ENCODE results near the gene GRM2.

The GRM2 gene

DNA sequence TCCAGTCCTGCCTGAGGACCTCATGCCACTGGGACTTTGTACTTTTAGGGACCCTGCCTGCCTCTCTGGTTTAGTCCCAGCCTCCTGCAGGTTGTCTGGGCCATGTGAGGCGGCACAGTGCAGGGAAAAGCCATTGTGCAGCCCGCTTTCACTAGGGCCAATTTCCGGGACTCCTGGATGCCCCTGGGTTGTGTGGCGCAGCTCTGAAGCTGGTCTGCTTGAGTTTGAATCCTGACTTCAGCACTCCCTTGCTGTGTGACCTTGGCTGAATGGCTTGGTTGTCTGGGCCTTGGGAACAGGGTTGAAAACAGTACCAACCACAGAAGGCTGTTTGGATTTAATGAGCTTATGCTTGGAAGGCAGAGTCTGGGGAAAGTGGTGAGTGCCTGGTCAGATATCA is 27.6 kb upstream of the GRM2 start:
- H3K27me3 ChIP-seq (ENCODE audit: insufficient read depth, low read length, poor library complexity) = no peaks in the 10 kb centered on the region
- H3K27ac ChIP-seq (ENCODE audit: low read length) = no peak overlapping the region
- DNase-seq (no peak), ATAC-seq (ENCODE audit: insufficient read depth, low read depth) (no peak)
- no peaks in the 10 kb centered on the region for H3K9me3 ChIP-seq (ENCODE audit: insufficient read depth, low read length, severe bottlenecking)
- H2AFZ ChIP-seq (ENCODE audit: low read depth, low read length) = no peak overlapping the region
- H3K79me2 ChIP-seq (ENCODE audit: insufficient read depth, low read length) = peaks cover 56% of the 10 kb centered on the region
- H3K4me2 ChIP-seq (ENCODE audit: insufficient read depth, low read length) = no peak overlapping the region
- no peak overlapping the region for H3K9ac ChIP-seq (ENCODE audit: low read depth, low read length)
- peaks cover 27% of the 10 kb centered on the region for H3K4me1 ChIP-seq (ENCODE audit: insufficient read depth, low read length)
- peaks cover 94% of the 10 kb centered on the region for H3K36me3 ChIP-seq (ENCODE audit: insufficient read depth, low read length)
- peaks cover 83% of the 10 kb centered on the region for H4K20me1 ChIP-seq (ENCODE audit: insufficient read depth, low read length)
- no peak overlapping the region for H3K4me3 ChIP-seq (ENCODE audit: low read depth in 1 of 2, low read length in 2 of 2)
- TF ChIP-seq, protein P1, sequence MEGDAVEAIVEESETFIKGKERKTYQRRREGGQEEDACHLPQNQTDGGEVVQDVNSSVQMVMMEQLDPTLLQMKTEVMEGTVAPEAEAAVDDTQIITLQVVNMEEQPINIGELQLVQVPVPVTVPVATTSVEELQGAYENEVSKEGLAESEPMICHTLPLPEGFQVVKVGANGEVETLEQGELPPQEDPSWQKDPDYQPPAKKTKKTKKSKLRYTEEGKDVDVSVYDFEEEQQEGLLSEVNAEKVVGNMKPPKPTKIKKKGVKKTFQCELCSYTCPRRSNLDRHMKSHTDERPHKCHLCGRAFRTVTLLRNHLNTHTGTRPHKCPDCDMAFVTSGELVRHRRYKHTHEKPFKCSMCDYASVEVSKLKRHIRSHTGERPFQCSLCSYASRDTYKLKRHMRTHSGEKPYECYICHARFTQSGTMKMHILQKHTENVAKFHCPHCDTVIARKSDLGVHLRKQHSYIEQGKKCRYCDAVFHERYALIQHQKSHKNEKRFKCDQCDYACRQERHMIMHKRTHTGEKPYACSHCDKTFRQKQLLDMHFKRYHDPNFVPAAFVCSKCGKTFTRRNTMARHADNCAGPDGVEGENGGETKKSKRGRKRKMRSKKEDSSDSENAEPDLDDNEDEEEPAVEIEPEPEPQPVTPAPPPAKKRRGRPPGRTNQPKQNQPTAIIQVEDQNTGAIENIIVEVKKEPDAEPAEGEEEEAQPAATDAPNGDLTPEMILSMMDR (IDR thresholded peaks at IDR 0.05; ENCODE audit: borderline replicate concordance, extremely low read depth, low read length, poor library complexity, severe bottlenecking) = no peak
- TF ChIP-seq EZH2 (IDR thresholded peaks at IDR 0.05; ENCODE audit: borderline replicate concordance, low read depth, low read length, severe bottlenecking) = no peak

DNA sequence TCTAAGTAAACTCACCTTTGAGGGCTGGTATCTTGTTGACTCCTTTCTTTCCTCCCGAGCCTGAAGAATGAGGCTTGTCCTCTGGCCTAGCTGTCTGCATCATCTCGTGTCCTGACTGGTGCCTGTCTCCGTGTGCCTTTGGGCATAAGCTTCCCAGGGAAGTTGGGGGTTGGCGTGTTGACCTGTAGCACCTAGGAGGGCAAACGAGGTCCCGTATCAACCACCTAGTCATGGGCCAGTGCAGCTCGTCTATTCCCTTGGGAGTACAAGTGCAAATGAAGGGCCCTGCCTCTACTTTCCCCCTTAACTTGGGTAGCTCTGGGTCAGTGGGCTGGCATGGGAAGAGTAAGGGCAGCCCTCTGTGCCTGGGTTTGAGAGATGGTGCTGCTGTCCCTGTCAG is 27.1 kb upstream of the GRM2 start:
- H3K9ac ChIP-seq (ENCODE audit: low read depth, low read length) = no peak overlapping the region
- peaks cover 95% of the 10 kb centered on the region for H3K36me3 ChIP-seq (ENCODE audit: insufficient read depth, low read length)
- TF ChIP-seq, protein P1 (IDR thresholded peaks at IDR 0.05; ENCODE audit: borderline replicate concordance, extremely low read depth, low read length, poor library complexity, severe bottlenecking) = no peak
- no peak for TF ChIP-seq EZH2 (IDR thresholded peaks at IDR 0.05; ENCODE audit: borderline replicate concordance, low read depth, low read length, severe bottlenecking)
- no peak overlapping the region for H3K27ac ChIP-seq (ENCODE audit: low read length)
- DNase-seq = no peak
- peaks cover 85% of the 10 kb centered on the region for H4K20me1 ChIP-seq (ENCODE audit: insufficient read depth, low read length)
- no peaks in the 10 kb centered on the region for H3K9me3 ChIP-seq (ENCODE audit: insufficient read depth, low read length, severe bottlenecking)
- no peak for ATAC-seq (ENCODE audit: insufficient read depth, low read depth)
- no peak overlapping the region for H3K4me3 ChIP-seq (ENCODE audit: low read depth in 1 of 2, low read length in 2 of 2)
- no peak overlapping the region for H2AFZ ChIP-seq (ENCODE audit: low read depth, low read length)
- H3K4me2 ChIP-seq (ENCODE audit: insufficient read depth, low read length) = no peak overlapping the region
- H3K27me3 ChIP-seq (ENCODE audit: insufficient read depth, low read length, poor library complexity) = no peaks in the 10 kb centered on the region
- H3K79me2 ChIP-seq (ENCODE audit: insufficient read depth, low read length) = peaks cover 56% of the 10 kb centered on the region
- peaks cover 25% of the 10 kb centered on the region for H3K4me1 ChIP-seq (ENCODE audit: insufficient read depth, low read length)

DNA sequence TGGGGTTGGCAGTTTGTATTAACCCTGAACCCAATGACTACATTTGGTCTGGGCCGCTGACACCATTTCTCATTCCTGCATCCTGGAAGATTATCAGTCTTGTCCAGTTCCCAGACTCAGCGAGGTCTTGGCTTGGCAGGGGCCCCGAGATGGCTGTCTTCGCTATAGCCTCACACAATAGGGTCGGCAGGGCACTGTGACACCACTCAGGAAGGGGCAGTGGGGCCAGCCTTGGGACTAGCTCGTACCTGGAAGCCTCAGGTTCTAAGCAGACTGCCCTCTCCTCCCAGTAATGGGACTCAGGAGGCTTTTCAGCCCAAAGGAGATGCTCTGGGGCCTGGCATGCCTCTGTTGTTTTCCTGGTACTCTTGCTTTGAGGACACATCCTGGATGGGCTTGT is 26.7 kb upstream of the GRM2 start:
- Histone ChIP-seq H3K4me1 (ENCODE audit: insufficient read depth, low read length) (peaks cover 23% of the 10 kb centered on the region), H2AFZ (ENCODE audit: low read depth, low read length) (no peak overlapping the region), H3K79me2 (ENCODE audit: insufficient read depth, low read length) (peaks cover 54% of the 10 kb centered on the region), H3K27ac (ENCODE audit: low read length) (peak overlapping the region; percentile 67; the same call in 1 of the 2 replicates), H3K36me3 (ENCODE audit: insufficient read depth, low read length) (peaks cover 95% of the 10 kb centered on the region), H3K4me3 (ENCODE audit: low read depth in 1 of 2, low read length in 2 of 2) (no peak overlapping the region), H3K9me3 (ENCODE audit: insufficient read depth, low read length, severe bottlenecking) (no peaks in the 10 kb centered on the region), H3K27me3 (ENCODE audit: insufficient read depth, low read length, poor library complexity) (no peaks in the 10 kb centered on the region), H3K4me2 (ENCODE audit: insufficient read depth, low read length) (no peak overlapping the region), H4K20me1 (ENCODE audit: insufficient read depth, low read length) (peaks cover 81% of the 10 kb centered on the region), H3K9ac (ENCODE audit: low read depth, low read length) (no peak overlapping the region)
- ATAC-seq (ENCODE audit: insufficient read depth, low read depth) (no peak), DNase-seq (no peak)
- TF ChIP-seq, protein P1 (IDR thresholded peaks at IDR 0.05; ENCODE audit: borderline replicate concordance, extremely low read depth, low read length, poor library complexity, severe bottlenecking) = no peak
- TF ChIP-seq EZH2 (IDR thresholded peaks at IDR 0.05; ENCODE audit: borderline replicate concordance, low read depth, low read length, severe bottlenecking) = no peak

Measured in DND-41 (cell line).